Glomerular visceral epithelial cell (primary cell): ENCODE data around the gene THOP1.
"Not testable (repeated sequence)": the region's sequence is repeated elsewhere in the genome, so short reads cannot be mapped to it uniquely, and the experiment has no call there.

Experiments
- DNase-seq: peaks from one replicate; pipeline ENCODE4 v3.0.0-alpha.2; 2016; ENCODE audit errors: extremely low spot score

THOP1 gene

DNA sequence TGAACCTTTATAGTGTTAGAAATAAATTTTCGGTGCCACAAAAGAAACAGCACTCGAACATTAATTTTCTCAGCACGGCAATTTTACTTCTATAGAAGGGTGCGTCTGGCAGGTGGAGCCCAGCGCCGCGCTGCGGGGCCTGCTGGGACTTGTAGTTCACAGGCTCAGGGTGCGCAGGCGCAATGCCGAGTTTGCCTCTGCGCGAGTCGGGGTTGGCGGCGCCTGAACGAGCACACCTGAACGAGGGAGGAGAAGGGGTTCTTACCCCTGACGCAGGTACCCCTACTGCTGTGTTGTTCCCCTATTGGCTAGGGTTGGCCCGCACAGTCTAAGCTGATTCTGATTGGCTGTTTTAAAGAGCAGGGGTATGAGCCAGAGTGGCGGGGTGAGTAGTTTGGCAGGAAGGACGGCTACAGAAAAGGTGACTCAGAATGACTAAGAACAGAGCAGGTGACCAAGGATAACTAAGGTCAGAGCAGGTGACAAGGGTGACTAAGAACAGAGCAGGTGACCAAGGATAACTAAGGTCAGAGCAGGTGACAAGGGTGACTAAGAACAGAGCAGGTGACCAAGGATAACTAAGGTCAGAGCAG is 32.0 kb downstream of the THOP1 start:
- not testable (repeated sequence) for DNase-seq

DNA sequence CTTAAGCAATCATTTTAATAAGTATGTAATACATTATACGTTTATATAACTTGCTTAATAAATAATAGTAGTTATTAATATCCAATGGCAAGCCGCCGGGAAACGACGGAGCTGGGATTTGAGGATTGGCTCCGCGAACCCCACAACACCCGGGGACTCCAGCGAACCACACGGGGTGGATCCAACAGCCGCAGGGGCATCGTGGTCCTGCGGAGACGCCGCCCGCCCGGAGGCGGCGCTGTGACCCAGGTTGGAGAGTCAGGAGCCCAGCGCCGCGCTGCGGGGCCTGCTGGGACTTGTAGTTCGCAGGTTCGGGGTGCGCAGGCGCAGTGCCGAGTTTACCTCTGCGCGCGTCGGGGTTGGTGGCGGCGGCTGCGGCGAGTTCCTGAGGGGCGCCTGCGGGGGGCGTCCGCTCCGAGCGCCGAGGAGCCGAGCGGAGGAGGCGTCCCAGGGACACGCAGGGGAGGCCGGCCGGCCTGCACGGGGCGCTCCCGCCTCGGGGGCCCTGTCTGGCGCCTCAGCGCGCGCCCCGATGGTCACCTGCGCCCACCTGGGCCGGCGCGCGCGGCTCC is 34.3 kb downstream of the THOP1 start, which contains the start of gene ZNF554:
Gene ZNF554 (plus strand): TSS at position 329 of the 572 bp plus-strand sequence. CDS start 204 bp downstream, at position 533.
- peak; percentile 97 for DNase-seq

DNA sequence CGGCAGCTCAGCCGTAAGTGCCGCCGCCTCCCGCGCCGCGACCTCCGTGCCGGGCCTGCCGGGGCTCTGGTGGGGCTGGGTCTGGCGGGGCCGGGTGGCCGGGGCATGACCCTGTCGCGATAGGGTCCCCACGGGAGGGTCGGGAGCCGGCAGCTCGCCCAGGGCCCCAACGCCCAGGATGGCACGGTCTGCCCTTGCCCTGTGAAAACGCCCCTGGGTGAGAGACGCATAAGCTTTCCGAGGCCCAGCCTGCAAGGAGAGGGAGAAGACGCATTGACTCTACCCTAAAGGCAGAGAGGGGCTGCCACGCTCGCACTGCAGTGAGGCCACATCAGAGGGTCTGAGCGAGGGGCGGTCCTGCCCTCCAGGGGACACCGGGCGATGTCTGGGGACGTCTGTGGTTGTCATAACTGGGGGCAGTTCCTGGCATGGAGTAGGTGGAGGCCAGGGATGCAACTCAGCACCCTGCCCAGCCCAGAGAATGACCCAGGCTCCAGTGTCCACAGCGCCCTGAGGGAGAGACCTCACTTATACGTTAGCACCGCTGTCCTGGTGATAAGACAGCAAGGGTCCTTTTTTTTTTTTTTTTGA is 34.9 kb downstream of the THOP1 start:
- DNase-seq, result peak; percentile 21

GRCh38 chr19:2822846-2823245 is 37.5 kb downstream of the THOP1 start:
- DNase-seq, result no peak

- DNase-seq, result no peak
These were observed 38.3 kb downstream of the THOP1 start for GRCh38 chr19:2823646-2824045.

DNA sequence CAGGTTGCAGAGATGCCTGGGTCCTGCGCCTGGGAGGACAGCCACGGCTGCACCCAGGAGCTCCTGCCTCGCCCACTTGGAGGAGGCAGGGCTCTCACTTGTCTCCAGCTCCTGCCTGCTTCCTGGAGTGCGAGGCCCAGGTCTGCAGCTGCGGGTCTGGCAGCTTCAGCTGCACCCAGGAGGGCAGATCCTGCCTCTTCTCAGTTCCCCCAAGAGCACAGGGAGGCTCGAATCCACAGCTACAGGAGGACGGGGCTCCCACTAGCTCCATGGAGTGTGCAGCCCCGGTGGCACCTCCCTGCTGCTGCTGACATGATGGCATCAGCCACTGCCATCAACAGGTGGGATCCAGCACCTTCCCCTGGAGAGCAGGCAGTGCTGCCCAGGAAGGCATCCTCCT is 38.8 kb downstream of the THOP1 start:
- no peak for DNase-seq

DNA sequence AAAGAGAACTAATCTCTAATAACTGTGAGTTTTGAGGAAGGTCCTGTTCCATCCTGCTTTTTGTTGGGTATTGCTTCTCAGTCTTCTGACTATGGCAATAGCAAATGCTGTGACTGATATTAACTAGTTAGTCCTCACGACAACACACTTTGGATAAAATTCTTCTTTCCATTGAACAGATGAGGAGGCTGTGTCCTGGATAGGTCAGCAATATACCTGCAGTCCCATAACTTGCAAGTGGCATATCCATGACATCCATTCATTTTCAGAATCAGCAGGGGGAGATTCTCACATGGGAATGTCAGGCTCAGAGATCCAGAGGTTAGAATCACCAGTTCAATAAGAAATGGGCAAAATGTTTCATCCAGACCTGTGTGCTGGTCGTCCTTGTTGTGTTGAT is 41.7 kb downstream of the THOP1 start:
- no peak for DNase-seq

GRCh38 chr19:2827840-2828489 is 42.7 kb downstream of the THOP1 start:
- DNase-seq, result no peak

DNA sequence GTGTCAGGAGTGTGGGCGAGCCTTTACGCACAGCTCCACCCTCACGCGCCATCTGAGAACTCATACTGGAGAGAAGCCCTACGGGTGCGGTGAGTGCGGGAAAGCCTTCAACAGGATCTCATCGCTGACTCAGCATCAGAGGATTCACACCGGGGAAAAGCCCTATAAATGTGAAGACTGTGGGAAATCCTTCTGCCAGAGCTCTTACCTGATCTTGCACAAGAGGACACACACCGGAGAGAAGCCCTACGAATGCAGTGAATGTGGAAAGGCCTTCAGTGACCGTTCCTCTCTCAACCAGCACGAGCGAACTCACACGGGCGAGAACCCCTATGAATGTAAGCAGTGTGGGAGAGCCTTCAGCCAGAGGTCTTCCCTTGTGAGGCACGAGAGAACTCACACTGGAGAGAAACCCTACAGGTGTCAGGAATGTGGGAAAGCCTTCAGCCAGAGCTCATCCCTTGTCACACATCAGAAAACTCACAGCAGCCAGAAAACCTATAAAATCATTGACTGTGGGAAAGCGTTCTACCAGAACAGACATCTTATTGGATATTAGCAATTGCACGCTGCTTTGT is 49.1 kb downstream of the THOP1 start:
- DNase-seq, result no peak

DNA sequence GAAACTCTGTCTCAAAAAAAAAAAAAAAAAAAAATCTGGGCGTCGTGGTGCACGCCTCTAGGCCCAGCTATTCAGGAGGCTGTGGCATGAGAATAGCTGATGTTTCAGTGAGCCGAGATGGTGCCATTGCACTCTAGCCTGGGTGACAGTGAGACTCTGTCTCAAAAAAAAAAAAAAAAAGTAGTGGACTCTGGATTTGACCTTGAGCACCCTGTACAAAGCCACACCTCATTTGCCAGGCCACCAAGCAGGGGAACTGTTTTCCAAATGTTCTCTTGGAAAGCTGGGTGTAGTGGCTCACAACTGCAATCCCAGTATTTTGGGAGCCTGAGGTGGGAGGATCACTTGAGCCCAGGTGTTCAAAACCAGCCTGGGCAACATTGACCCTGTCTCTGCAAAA is 52.1 kb downstream of the THOP1 start:
- no peak for DNase-seq

- DNase-seq, result peak; percentile 99
These were observed 55.8 kb downstream of the THOP1 start, which contains the start of gene ZNF555 for GRCh38 chr19:2840794-2841791. TSS of gene ZNF555 (plus strand) at chr19:2841475. CDS start at chr19:2841573, 98 bp downstream.

- DNase-seq, result no peak
These were observed 56.7 kb downstream of the THOP1 start for GRCh38 chr19:2841855-2842574.

DNA sequence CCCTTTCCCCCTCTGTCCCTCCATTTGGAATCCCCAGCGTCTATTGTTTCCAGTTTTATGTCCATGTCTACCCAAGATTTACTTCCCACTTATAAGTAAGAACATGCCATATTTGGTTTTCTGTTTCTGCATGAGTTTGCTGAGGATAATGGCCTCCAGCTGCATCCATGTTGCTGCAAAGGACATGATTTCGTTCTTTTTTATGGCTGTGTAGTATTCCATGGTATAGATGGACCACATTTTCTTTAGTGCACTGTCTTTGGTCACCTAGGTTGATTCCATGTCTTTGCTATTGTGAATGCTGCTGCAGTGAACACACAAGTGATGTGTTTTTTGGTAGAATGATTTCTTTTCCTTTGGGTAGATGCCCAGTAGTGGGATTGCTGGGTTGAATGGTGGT is 59.8 kb downstream of the THOP1 start:
- no peak for DNase-seq

DNA sequence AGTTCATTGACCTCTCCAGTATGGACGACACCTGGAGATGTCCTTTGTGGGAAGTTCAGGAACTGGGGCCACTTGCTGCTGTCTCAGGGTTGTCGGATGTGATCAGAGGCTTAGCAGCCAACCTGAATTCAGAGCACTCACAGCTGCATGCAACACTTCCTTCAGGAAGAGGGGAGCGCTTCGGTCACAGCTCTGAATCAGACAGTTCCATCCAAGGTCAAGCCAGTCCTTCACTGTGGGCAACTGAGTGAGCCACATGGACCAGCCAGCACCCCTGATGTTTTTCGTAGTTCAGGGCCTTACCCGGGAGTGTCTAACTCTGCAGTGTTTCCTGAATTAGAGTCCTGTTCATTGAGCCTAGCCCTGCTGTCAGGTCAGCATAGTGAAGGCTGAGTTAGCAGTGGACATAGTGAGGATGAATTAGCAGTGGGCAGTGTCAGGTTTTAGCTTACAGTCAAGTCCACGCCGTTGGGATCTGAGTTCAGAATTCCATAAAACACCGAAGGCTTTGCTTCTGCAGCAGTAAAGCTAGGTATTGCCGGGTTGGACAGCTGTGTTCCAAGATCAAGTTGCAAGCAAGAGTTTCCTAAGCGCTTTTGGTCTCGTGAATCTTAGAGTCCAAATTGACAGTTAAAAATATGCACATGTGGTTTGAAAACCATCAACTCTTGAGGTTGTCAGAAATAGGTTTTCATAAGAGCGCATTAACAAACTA is 61.0 kb downstream of the THOP1 start:
- DNase-seq, result no peak

- DNase-seq, result no peak
These were observed 62.2 kb downstream of the THOP1 start for GRCh38 chr19:2847507-2847906.

DNA sequence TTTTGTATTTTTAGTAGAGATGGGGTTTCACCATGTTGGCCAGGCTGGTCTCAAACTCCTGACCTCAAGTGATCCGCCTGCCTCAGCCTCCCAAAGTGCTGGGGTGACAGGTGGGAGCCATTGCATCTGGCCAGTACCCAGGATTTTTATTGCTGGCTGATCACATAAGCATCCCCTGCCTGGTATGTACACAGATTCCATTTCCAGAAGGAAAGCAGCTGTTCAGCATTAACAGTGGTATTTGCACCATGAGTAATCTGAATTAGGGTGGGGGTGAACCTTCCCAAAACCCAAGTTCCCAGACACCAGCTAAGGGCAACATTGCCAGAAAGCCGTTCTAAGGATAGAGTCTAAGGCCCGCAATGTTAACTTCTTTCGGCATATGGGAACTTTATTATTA is 63.3 kb downstream of the THOP1 start:
- DNase-seq, result no peak

GRCh38 chr19:2850256-2850925 is 65.1 kb downstream of the THOP1 start:
- no peak for DNase-seq

GRCh38 chr19:2852598-2852997 is 67.3 kb downstream of the THOP1 start:
- no peak for DNase-seq

DNA sequence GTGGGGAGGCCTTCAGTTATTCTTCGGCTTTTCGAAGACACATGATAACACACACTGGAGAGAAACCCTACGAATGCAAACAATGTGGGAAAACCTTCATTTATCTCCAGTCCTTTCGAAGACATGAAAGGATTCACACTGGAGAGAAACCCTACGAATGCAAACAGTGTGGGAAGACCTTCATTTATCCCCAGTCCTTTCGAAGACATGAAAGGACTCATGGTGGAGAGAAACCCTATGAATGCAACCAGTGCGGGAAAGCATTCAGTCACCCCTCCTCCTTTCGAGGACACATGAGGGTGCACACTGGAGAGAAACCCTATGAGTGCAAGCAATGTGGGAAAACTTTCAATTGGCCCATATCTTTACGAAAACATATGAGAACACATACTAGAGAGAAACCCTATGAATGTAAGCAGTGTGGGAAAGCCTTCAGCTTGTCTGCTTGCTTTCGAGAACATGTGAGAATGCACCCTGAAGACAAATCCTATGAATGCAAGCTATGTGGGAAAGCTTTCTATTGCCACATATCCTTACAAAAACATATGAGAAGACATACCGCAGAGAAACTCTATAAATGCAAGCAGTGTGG is 67.8 kb downstream of the THOP1 start:
- DNase-seq, result no peak
